HG03066 (cell line): ENCODE data around the gene SYP.

Source experiments
- ATAC-seq: cut with Tn5 transposase; IDR thresholded peaks from one replicate; pipeline ENCODE4 v1.9.1; 2021; ENCODE audit warnings: low read depth; ENCODE audit not compliant: unreplicated experiment

The SYP gene

DNA sequence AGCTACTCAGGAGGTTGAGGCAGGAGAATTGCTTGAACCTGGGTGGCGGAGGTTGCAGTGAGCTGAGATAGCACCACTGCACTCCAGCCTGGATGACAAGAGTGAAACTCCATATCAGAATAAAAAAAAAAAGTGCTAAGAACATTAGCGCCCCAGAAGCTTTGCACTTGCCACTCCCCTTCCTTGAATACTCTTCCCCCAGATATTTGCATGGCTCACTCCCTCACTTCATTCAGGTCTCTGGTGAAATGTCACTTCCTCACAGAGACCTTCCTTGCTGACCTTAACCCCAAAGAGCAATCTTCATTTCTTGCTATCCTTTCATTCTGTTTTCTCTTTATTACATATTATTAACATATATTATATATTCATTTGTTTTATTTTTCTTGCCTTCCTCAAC lies 21.9 kb upstream of the SYP start:
- no peak for ATAC-seq

DNA sequence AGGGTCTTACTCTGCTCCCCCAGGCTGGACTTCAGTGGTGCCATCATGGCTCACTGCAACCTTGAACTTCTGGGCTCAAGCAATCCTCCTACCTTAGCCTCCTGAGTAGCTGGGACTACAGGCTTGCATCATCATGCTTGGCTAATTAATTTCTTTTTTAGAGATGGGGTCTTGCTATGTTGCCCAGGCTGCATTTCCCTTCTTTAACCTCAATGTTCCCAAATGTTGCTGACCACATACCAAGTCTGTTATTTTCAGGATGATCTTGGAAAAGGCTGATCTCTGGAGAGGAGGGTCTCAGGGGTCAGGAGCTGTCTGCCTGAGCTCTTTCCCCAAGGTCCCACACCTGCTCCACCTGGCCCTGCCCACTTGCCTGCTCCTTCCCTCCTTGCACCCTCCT lies 20.1 kb upstream of the SYP start:
- ATAC-seq = no peak

- ATAC-seq = no peak
Observed at GRCh38 chrX:49214996-49215526, 15.1 kb upstream of the SYP start.

- no peak for ATAC-seq
Observed at GRCh38 chrX:49214416-49214815, 14.4 kb upstream of the SYP start.

DNA sequence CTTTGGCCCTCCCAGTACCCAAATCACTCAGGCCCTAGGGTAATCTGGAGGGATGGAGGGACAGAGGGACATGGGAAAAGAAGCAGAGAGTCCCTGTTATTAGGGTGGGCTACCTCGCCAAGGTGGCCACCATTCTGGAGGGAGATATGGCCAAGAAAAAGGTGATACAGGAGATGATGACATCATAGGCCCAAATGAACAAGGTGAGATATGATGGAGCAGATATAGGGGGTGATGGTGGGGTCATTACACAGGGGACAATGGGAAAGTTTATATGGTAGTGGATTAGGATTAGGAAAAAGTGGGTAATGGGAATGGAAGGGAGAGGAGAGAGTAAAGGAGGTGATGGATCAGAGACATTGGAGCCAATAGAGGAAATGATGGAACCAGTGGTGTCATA lies 12.9 kb upstream of the SYP start:
- no peak for ATAC-seq

DNA sequence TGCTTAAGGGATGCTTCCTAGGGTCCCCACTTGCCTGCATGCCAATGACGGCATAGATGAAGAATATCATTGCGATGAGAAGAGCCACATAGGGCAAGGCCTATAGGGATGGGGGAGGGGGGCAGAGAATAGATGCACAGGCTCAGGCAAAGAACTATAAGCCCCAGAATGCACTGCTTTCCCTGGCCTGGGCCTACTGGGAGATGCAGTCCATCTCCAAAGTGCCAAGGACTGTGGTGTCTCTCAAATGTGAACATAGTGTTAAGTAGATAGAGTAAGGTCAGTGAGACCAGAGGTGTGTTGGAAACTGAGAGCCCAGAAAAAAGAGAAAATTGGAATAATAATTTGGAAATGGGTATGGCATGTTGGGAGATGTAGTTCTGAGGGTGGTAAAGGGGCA lies 12.2 kb upstream of the SYP start:
- ATAC-seq = no peak

GRCh38 chrX:49211074-49211473 lies 11.1 kb upstream of the SYP start:
- ATAC-seq = no peak

- ATAC-seq = no peak
Observed at GRCh38 chrX:49210406-49210805, 10.4 kb upstream of the SYP start.

DNA sequence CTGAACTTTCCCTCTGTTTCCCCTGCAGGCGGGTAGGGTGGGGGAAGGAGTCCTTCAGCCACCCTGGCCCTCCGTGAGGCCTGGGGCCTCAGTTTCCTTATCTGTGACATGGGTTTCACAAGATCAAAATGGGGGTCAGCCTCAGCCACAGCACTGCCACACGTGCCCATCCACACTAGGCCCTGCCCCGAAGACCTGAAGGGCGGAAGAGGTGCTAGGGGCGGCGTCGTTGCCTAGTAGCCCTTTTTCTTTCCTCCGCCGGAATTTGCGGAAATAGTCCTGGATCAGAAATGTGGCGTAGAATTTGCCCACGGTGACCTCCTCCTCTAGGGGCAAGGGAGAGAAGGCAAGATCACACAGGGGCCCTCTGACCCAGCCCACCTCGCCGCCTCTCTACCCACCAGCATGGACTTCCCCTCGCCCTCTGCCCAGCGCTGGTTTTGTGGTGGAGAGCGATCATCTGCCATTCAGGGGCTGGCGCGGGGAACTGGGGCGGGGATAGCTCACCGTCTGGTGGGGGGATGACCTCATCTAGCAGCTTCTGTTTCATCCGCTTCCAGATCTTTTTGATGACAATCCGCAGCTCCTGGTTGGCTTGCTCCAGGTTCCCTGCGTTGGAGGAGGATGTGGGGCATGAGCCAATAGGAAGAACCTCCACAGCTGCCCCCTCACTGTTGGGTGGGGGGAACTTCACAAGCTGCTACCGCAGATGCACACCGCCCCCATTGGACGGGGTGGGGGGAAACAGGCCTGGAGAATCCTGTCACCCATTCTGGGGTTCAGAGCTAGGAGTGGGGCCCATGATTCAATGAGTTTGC lies 9.7 kb upstream of the SYP start:
- no peak for ATAC-seq

- no peak for ATAC-seq
Observed at GRCh38 chrX:49208399-49208798, 8.4 kb upstream of the SYP start.

DNA sequence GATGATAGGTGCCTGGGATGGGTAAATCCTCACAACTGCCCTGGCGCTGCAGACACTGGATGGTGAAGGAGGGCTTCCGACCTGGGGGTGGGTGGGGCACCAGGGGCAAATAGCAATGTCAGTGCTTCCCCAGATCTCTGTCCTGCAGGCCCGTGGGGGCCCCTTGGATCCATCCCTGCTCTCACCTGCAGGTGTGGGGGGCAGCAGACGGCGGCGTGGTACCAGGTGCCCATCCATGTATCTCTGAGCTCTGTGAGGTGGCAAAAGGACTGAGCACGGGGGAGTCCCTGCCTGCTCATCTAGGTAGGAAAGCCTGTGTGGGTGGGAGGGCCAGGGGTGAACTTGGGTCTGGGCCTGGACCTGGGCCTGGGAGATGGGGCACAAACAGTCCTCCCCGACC lies 6.5 kb upstream of the SYP start:
- no peak for ATAC-seq

GRCh38 chrX:49205443-49205842 lies 5.5 kb upstream of the SYP start:
- no peak for ATAC-seq

GRCh38 chrX:49204709-49205108 lies 4.7 kb upstream of the SYP start:
- no peak for ATAC-seq

DNA sequence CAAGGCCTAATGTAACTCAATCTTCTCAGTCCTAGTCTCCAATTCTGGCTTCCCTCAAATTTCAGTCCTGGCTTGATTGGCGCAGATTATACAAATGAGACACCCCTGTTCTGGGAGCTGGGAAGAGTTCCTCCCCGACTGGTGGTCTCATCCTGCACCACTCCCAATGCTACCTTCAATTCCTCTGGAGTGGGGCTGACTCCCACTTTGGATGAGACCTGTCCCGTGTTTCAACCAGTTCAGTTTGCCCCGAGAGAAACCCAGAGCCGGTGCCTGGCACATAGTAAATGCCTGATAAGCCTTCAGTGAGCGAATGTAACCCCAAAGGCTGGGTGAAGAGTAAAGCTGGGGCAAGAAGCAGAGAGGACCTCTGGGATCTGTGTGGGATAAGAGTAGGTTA lies 4.0 kb upstream of the SYP start:
- no peak for ATAC-seq

- no peak for ATAC-seq
Observed at GRCh38 chrX:49203536-49203935, 3.5 kb upstream of the SYP start.

DNA sequence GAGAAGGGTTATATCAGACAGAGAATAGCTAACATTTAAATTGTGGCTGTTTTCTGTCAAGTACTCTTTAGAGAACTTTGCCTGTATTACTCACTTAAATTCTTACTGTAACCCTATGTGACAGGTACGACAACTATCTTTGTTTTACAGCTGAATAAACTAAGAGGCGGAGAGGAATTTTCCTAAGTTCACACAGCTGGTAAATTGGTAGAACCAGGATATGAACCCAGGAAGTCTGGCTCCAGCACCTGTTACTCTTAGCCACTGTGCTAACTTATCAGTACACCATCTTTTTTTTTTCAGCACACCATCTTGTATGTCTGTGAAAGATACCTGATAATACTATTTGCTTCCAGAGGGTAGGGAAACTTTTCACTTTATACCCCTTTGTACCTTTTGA lies 2.0 kb upstream of the SYP start:
- ATAC-seq = no peak

DNA sequence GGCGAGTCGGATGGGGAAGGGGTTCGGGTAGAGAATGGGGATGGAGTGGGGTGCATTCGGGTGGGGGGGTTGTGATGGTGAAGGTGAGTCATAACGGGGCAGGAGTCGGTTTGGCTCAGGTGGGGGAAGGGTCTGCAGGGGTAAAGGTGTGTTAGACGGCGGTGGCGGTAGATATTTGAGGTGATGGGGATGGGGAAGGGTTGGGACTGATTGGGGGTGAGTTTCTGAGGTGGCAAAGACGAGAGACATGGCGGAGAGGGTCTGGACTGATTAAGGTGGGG lies 738 bp downstream of the SYP start:
- ATAC-seq = no peak

DNA sequence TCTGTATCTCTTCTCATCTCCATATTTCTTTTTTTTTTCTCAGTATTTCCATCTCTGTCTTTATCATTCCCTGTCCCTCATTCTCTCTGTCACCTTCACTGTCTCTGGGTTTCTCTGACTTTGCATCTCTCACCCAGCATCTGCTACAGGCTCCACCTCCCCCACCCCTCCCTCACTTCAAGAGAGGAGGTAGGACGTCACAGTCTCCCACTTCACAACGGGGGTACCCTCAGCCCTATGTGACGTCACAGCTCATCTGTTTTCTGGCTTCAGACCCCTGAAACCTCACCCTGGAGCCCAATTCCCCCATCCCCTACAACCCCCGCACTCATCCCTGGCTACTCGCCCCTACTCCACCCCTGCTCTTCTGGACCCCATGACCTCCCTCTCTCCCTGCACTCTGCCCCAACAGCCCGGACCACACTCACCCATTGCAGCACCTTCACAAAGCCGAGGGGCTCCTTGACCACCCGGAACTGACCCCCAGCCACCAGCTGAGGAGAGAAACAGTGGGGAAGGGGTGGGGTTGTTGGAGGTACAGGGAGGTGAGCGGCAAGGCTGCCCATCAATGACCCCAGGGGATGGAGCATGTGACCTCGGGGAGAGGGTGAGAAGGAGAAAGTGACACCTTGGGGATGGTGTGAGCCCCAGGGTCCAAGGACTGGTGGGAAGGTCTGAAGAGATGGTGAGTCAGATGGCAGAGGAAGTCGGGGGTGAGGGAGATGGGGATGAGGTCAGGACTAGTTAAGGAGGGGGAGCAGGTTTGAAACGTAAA lies 1.3 kb downstream of the SYP start:
- no peak for ATAC-seq

- ATAC-seq = no peak
Observed at GRCh38 chrX:49197543-49198087, 2.4 kb downstream of the SYP start.

GRCh38 chrX:49193542-49193964 lies 6.4 kb downstream of the SYP start:
- no peak for ATAC-seq

DNA sequence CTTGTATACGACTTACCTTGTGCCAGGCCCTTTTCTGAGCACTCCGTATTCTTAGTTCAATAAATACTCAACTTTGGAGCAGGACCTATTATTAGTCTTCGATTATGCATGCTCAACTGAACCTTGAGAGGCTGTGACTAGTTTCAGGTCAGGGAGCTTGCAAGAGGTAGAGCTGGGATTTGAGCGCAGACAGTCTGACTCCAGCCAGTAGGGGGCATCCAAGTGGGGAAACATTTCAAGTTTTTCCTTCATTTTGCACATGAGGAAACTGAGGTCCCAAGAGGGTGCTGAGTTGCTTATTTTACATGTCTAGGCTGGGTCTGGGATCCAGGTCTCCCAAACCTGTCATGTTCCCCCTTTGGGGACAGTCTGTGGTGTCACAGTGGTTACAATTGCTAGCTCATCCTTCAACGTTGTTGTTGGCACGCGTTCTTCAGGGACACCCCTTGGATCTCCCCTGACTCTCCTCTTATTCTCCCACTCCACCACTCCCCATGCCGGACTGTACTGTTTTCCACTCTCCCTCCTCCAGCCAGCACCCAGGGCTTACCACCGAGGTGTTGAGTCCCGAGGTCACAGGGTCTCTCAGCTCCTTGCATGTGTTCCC lies 7.2 kb downstream of the SYP start:
- no peak for ATAC-seq
